SK-N-SH (cell line): ENCODE data around the gene CD14. TPM values are rescaled to one million over a fixed set of nuclear protein-coding genes. Genes with fewer than 3 reads are reported as not detected.

Experiments used
- CTCF ChIA-PET: fragments of 300-600, 350-600 bp; formaldehyde crosslinking; extraction: SDS; loops from one replicate; lab custom pipeline; 2021; lab: Yijun Ruan, JAX
- POLR2A ChIA-PET: fragments of 350-600 bp; sonication (Branson Sonifier 250); formaldehyde crosslinking; extraction: SDS; loops from one replicate; lab custom pipeline; 2020; ENCODE audit warnings: antibody characterized with exemption, inconsistent platforms; lab: Yijun Ruan, JAX
- DNase-seq: peaks from one replicate; pipeline ENCODE4 v3.0.0; 2012
- H2AFZ ChIP-seq: fragments of 200-600 bp; sonication (generic); 2 replicates; pipeline ENCODE4 v1.8.1; 2016; ENCODE audit warnings: antibody characterized with exemption, mild to moderate bottlenecking, low read depth
- H3F3A ChIP-seq: fragments of 200-600 bp; sonication (generic); replicated peaks from 2 replicates; pipeline ENCODE3; 2016; ENCODE audit warnings: antibody characterized with exemption, mild to moderate bottlenecking; ENCODE audit not compliant: insufficient read depth
- H3K27ac ChIP-seq, 2 experiments: fragments of 200-500 bp in 1 of 2; fragments of 200-600 bp in 1 of 2; sonication (Bioruptor generic) in 1 of 2; sonication (generic), shearing (Covaris generic) in 1 of 2; 2 replicates each; pipeline versions ENCODE4 v1.5.1 to v1.6.1; 2014 to 2016; ENCODE audit warnings: low read depth in 2 of 2, inconsistent platforms in 1 of 2, low read length in 1 of 2, mild to moderate bottlenecking in 1 of 2, mixed read lengths in 1 of 2
- H3K27me3 ChIP-seq: fragments of 200-600 bp; sonication (generic), shearing (Covaris generic); 2 replicates; pipeline ENCODE4 v1.6.1; 2016; ENCODE audit warnings: mixed run types; ENCODE audit not compliant: insufficient read depth
- H3K36me3 ChIP-seq, 2 experiments: fragments of 200-500 bp in 1 of 2; fragments of 200-600 bp in 1 of 2; sonication (Bioruptor generic) in 1 of 2; sonication (generic) in 1 of 2; replicated peaks in 1 of 2; 2 replicates each; pipeline versions ENCODE3 to v1.5.1; 2014 to 2016; ENCODE audit warnings: low read length in 1 of 2, mild to moderate bottlenecking in 1 of 2; ENCODE audit not compliant: insufficient read depth in 2 of 2, control insufficient read depth in 1 of 2
- H3K4me1 ChIP-seq, 2 experiments: fragments of 200-500 bp in 1 of 2; fragments of 200-600 bp in 1 of 2; sonication (Bioruptor generic) in 1 of 2; sonication (generic), shearing (Covaris generic) in 1 of 2; 2 replicates each; pipeline versions ENCODE4 v1.5.1 to v1.6.1; 2014 to 2016; ENCODE audit warnings: low read depth in 1 of 2, low read length in 1 of 2, mixed run types in 1 of 2; ENCODE audit not compliant: insufficient read depth in 2 of 2, control insufficient read depth in 1 of 2
- H3K4me2 ChIP-seq: fragments of 200-600 bp; sonication (generic), shearing (Covaris generic); 2 replicates; pipeline ENCODE4 v1.6.1; 2017; ENCODE audit warnings: mixed run types
- H3K4me3 ChIP-seq, 2 experiments: fragments of 200-500 bp in 1 of 2; fragments of 200-600 bp in 1 of 2; sonication (Bioruptor generic) in 1 of 2; sonication (generic), shearing (Covaris generic) in 1 of 2; 2 replicates each; pipeline versions ENCODE4 v1.5.1 to v1.8.1; 2014 to 2016; ENCODE audit warnings: low read depth in 2 of 2, inconsistent platforms in 1 of 2, low read length in 1 of 2, mild to moderate bottlenecking in 1 of 2, mixed read lengths in 1 of 2, moderate library complexity in 1 of 2
- H3K79me2 ChIP-seq: fragments of 200-600 bp; sonication (generic); 2 replicates; pipeline ENCODE4 v1.8.1; 2017; ENCODE audit warnings: mild to moderate bottlenecking; ENCODE audit not compliant: insufficient read depth
- H3K9ac ChIP-seq: fragments of 200-600 bp; sonication (generic); 2 replicates; pipeline ENCODE4 v1.6.1; 2017; ENCODE audit warnings: mixed run types
- H3K9me2 ChIP-seq: fragments of 200-600 bp; sonication (generic); 2 replicates; pipeline ENCODE4 v1.6.1; 2017; ENCODE audit warnings: mixed run types
- H3K9me3 ChIP-seq: fragments of 200-600 bp; sonication (generic); 2 replicates; pipeline ENCODE4 v1.6.1; 2017; ENCODE audit warnings: mixed run types, mild to moderate bottlenecking, moderate library complexity
- H4K20me1 ChIP-seq: fragments of 200-600 bp; sonication (generic); 2 replicates; pipeline ENCODE4 v1.6.1; 2017; ENCODE audit warnings: mild to moderate bottlenecking, mixed run types; ENCODE audit not compliant: insufficient read depth
- ELF1 ChIP-seq: IDR thresholded peaks from 2 replicates; pipeline ENCODE4 v1.4.0; 2012
- EP300 ChIP-seq, 2 experiments: IDR thresholded peaks; 2 replicates each; pipeline versions ENCODE4 v1.4.0 to v1.6.1; 2012; ENCODE audit warnings: borderline replicate concordance in 1 of 2, low read depth in 1 of 2, low read length in 1 of 2
- EZH2phosphoT487 ChIP-seq: fragments of 200-600 bp; sonication (generic); IDR thresholded peaks from 2 replicates; pipeline ENCODE4 v1.6.1; 2017; ENCODE audit warnings: low read depth, mixed run types, mild to moderate bottlenecking, antibody characterized with exemption, moderate library complexity, borderline replicate concordance
- FOXJ3 ChIP-seq: sonication (generic); formaldehyde crosslinking; IDR thresholded peaks from 2 replicates; pipeline ENCODE4 v1.5.1; 2020; ENCODE audit warnings: mild to moderate bottlenecking, missing genetic modification reagents
- FOXM1 ChIP-seq: IDR thresholded peaks from 2 replicates; pipeline ENCODE4 v1.4.0; 2012; ENCODE audit warnings: low read depth, mild to moderate bottlenecking
- GABPA ChIP-seq: IDR thresholded peaks from 2 replicates; pipeline ENCODE4 v1.4.0; 2012; ENCODE audit warnings: low read depth, mild to moderate bottlenecking
- GATA2 ChIP-seq: sonication (generic); formaldehyde crosslinking; IDR thresholded peaks from 2 replicates; pipeline ENCODE4 v1.5.0; 2020; ENCODE audit warnings: mild to moderate bottlenecking, missing genetic modification reagents
- JUND ChIP-seq: IDR thresholded peaks from 2 replicates; pipeline ENCODE4 v1.4.0; 2012
- MXI1 ChIP-seq: IDR thresholded peaks from 2 replicates; pipeline ENCODE4 v1.6.1; 2012; ENCODE audit warnings: mild to moderate bottlenecking, low read depth, low read length, improper control_type of control experiment
- NFIC ChIP-seq: IDR thresholded peaks from 2 replicates; pipeline ENCODE4 v1.4.0; 2012; ENCODE audit warnings: borderline replicate concordance
- RAD21 ChIP-seq: IDR thresholded peaks from 2 replicates; pipeline ENCODE4 v1.6.1; 2012; ENCODE audit warnings: mild to moderate bottlenecking, low read length
- RCOR1 ChIP-seq: fragments of 150-350 bp; IDR thresholded peaks from 2 replicates; pipeline ENCODE4 v1.6.1; 2017; ENCODE audit warnings: antibody characterized with exemption, low read length
- RXRA ChIP-seq: IDR thresholded peaks from 2 replicates; pipeline ENCODE4 v1.4.0; 2012; ENCODE audit warnings: low read depth, mild to moderate bottlenecking, borderline replicate concordance
- SIN3A ChIP-seq: IDR thresholded peaks from 2 replicates; pipeline ENCODE4 v1.6.1; 2012; ENCODE audit warnings: low read depth, mild to moderate bottlenecking, low read length, moderate library complexity, borderline replicate concordance
- SMC3 ChIP-seq: IDR thresholded peaks from 2 replicates; pipeline ENCODE4 v1.6.1; 2012; ENCODE audit warnings: low read depth, low read length, improper control_type of control experiment
- TAF1 ChIP-seq: IDR thresholded peaks from 2 replicates; pipeline ENCODE4 v1.6.1; 2012; ENCODE audit warnings: low read depth, mild to moderate bottlenecking, low read length, moderate library complexity, borderline replicate concordance
- TCF12 ChIP-seq: IDR thresholded peaks from 2 replicates; pipeline ENCODE4 v1.4.0; 2012
- USF1 ChIP-seq: IDR thresholded peaks from 2 replicates; pipeline ENCODE4 v1.4.0; 2012; ENCODE audit warnings: low read depth, borderline replicate concordance
- YY1 ChIP-seq: IDR thresholded peaks from 2 replicates; pipeline ENCODE4 v1.4.0; 2012; ENCODE audit warnings: low read depth, mild to moderate bottlenecking
- ZBTB33 ChIP-seq: IDR thresholded peaks from 2 replicates; pipeline ENCODE4 v1.4.0; 2012; ENCODE audit warnings: low read depth, borderline replicate concordance
- WGBS: methylation state at CpG from one replicate; pipeline ENCODE4 v1.1.6; 2017; ENCODE audit warnings: low lambda C conversion rate; 5-methylcytosine and 5-hydroxymethylcytosine counted together
- polyA plus RNA-seq, 3 experiments: library from polyadenylated mRNA; depleted of rRNA; stranded (reverse); fragments of >200 nt; gene quantifications; 2 replicates each; pipeline ENCODE4 v1.2.3, GENCODE V29; 2012

CD14 gene
- polyA plus RNA-seq, 1 of the 3 experiments (the other 2 are of a cell fraction) = 0.12 TPM

GRCh38 chr5:140609126-140609525 is 23.8 kb downstream of the CD14 start:
- no peak for DNase-seq
- no peaks in the 10 kb centered on the region for H3K79me2 ChIP-seq
- ChIA-PET CTCF (interaction anchor here (1.4 kb wide), 1 partner anchor 232 kb away, joined by 4 read pairs; the partner anchor contains the start of gene PCDHA8), POLR2A (no interaction called here)
- TF ChIP-seq NFIC = no peak
- TF ChIP-seq TCF12 = no peak
- no peaks in the 10 kb centered on the region for H3K4me1 ChIP-seq
- H4K20me1 ChIP-seq = no peaks in the 10 kb centered on the region
- H3K27ac ChIP-seq = no peak overlapping the region
- no peaks in the 10 kb centered on the region for H3K9me2 ChIP-seq
- no peak overlapping the region for H3K4me2 ChIP-seq
- WGBS = 36% methylated on average over 3 of the region's 4 CpGs
- H3K4me3 ChIP-seq = no peak overlapping the region
- no peak overlapping the region; the same call in 1 of the 2 replicates for H2AFZ ChIP-seq
- no peaks in the 10 kb centered on the region for H3F3A ChIP-seq
- no peaks in the 10 kb centered on the region for H3K36me3 ChIP-seq
- no peaks in the 10 kb centered on the region for H3K9me3 ChIP-seq
- H3K27me3 ChIP-seq = no peaks in the 10 kb centered on the region
- H3K9ac ChIP-seq = no peak overlapping the region

GRCh38 chr5:140608722-140609121 is 24.3 kb downstream of the CD14 start:
- Histone ChIP-seq H3K27ac (no peak overlapping the region), H3F3A (no peaks in the 10 kb centered on the region), H3K9ac (no peak overlapping the region), H2AFZ (no peak overlapping the region; the same call in 1 of the 2 replicates), H3K9me3 (no peaks in the 10 kb centered on the region), H3K4me3 (no peak overlapping the region), H3K4me2 (no peak overlapping the region), H4K20me1 (no peaks in the 10 kb centered on the region), H3K9me2 (no peaks in the 10 kb centered on the region), H3K79me2 (no peaks in the 10 kb centered on the region), H3K36me3 (no peaks in the 10 kb centered on the region), H3K27me3 (no peaks in the 10 kb centered on the region), H3K4me1 (no peaks in the 10 kb centered on the region)
- ChIA-PET CTCF (interaction anchor here (1.4 kb wide), 1 partner anchor 232 kb away, joined by 4 read pairs; the partner anchor contains the start of gene PCDHA8), POLR2A (no interaction called here)
- no peak for DNase-seq
- TF ChIP-seq GATA2 (CRISPR knock-in tag) (no peak), ELF1 (no peak), SMC3 (no peak), USF1 (no peak), TAF1 (no peak), FOXM1 (no peak), NFIC (no peak), RXRA (no peak), GABPA (no peak), EP300 (IDR thresholded peaks at IDR 0.05; ENCODE audit: borderline replicate concordance in 1 of 2, low read depth in 1 of 2, low read length in 1 of 2) (no peak), YY1 (no peak), EZH2phosphoT487 (no peak)

GRCh38 chr5:140607031-140607430 is 25.9 kb downstream of the CD14 start:
- ChIA-PET POLR2A (no interaction called here), CTCF (no interaction called here)
- no peak overlapping the region for H2AFZ ChIP-seq
- H3K9ac ChIP-seq = no peak overlapping the region
- no peaks in the 10 kb centered on the region for H3K79me2 ChIP-seq
- H3K36me3 ChIP-seq = no peaks in the 10 kb centered on the region
- no peak for DNase-seq
- H3F3A ChIP-seq = no peaks in the 10 kb centered on the region
- H3K4me2 ChIP-seq = no peak overlapping the region
- no peak overlapping the region for H3K4me3 ChIP-seq
- no peaks in the 10 kb centered on the region for H4K20me1 ChIP-seq
- H3K27me3 ChIP-seq = no peaks in the 10 kb centered on the region
- H3K27ac ChIP-seq = no peak overlapping the region
- TF ChIP-seq FOXM1 (no peak), SIN3A (no peak), FOXJ3 (CRISPR knock-in tag) (no peak), RCOR1 (no peak), RAD21 (no peak), GABPA (no peak), MXI1 (no peak), JUND (no peak), EP300 (IDR thresholded peaks at IDR 0.05; ENCODE audit: borderline replicate concordance in 1 of 2, low read depth in 1 of 2, low read length in 1 of 2) (no peak), USF1 (no peak), ZBTB33 (no peak)
- no peaks in the 10 kb centered on the region for H3K4me1 ChIP-seq
- H3K9me3 ChIP-seq = no peaks in the 10 kb centered on the region
- H3K9me2 ChIP-seq = no peaks in the 10 kb centered on the region
- 56% methylated on average over 2 of the region's 2 CpGs for WGBS
